Fibroblast of mammary gland (primary cell): Measurements from ENCODE around the gene CHRNG.
"Not testable (repeated sequence)": the region's sequence is repeated elsewhere in the genome, so short reads cannot be mapped to it uniquely, and the experiment has no call there.

Experiments
- DNase-seq: peaks from one replicate; pipeline ENCODE4 v3.0.0-alpha.2; 2010; ENCODE audit warnings: low read depth
- H3K4me3 ChIP-seq: 2 replicates; pipeline ENCODE4 v1.5.1; 2011; ENCODE audit warnings: low read depth, mild to moderate bottlenecking, low read length, moderate library complexity; ENCODE audit not compliant: control insufficient read depth
- TF ChIP-seq, protein P1 (sequence below): conservative IDR thresholded peaks from 2 replicates; pipeline ENCODE4 v1.5.1; 2011; ENCODE audit warnings: low read depth, low read length, inconsistent platforms; ENCODE audit not compliant: control insufficient read depth, insufficient read depth

The CHRNG gene

DNA sequence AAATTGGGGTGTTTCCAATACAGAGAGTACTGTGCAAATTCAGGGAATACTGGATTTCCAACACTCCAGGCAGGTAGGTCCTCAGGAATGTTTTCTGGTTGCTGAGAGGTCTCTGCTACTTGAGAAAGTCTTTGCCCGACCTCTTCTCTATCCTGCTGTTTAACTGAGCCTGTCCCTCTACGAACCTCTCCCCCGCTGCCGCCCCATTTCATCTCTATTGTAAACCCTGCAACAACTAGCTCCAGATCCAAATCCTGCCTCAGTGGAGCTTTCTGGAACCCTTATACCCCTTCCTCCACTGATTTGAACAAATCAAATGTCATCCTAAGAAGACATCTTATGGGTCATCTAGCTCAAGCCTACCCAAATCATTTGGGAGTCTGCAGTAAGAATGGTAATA, 12.3 kb downstream of the CHRNG start:
- TF ChIP-seq, protein P1, sequence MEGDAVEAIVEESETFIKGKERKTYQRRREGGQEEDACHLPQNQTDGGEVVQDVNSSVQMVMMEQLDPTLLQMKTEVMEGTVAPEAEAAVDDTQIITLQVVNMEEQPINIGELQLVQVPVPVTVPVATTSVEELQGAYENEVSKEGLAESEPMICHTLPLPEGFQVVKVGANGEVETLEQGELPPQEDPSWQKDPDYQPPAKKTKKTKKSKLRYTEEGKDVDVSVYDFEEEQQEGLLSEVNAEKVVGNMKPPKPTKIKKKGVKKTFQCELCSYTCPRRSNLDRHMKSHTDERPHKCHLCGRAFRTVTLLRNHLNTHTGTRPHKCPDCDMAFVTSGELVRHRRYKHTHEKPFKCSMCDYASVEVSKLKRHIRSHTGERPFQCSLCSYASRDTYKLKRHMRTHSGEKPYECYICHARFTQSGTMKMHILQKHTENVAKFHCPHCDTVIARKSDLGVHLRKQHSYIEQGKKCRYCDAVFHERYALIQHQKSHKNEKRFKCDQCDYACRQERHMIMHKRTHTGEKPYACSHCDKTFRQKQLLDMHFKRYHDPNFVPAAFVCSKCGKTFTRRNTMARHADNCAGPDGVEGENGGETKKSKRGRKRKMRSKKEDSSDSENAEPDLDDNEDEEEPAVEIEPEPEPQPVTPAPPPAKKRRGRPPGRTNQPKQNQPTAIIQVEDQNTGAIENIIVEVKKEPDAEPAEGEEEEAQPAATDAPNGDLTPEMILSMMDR: no peak
- peak overlapping the region; percentile 91 for H3K4me3 ChIP-seq
- DNase-seq: no peak

DNA sequence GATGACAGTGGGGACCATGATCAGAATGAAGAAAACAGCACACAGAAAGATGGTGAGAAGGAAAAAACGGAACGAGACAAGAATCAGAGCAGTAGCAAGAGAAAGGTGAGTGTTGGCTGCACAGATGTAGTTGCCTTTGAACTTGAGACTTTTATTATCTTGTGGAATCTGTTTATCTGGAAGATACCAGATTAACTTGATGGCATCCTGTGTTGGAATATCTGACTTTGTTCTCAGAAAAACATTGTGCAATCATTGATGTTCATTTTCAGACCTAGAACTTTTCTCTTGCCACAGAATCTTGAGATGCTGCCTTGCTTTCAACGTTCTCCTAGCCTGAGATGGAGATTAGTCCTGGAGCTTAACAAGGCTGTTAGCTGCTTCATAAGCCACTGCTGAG, 16.9 kb downstream of the CHRNG start:
- DNase-seq: no peak
- TF ChIP-seq, protein P1: no peak
- no peak overlapping the region for H3K4me3 ChIP-seq

DNA sequence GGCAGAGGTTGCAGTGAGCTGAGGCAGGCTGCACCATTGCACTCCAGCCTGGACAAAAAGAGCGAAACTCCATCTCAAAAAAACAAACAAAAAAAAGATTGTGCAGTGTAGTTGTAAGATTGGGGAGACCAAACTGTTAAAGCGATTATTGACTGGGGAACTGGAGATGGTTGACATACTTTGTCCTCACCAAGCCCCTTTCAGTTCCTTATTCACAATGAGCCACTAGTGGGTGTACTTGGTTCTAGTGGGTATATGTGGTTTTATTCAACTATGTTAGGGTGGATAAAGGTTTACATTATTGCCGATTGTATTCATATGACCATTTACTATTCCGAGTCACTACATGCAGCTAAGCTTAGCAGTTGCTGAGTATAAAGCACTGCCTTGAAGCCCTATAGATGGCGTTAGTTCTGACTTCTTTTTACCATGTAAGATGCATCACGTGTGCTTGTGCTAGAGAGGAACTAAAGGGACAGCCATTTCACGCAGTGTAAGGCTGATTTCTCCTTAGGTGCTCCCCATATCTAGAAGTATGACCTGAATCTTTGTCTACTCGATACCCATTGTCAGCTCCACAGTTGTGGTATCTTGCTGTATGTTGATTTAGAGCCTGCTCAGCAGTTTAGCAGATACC, 23.1 kb downstream of the CHRNG start:
- no peak overlapping the region for H3K4me3 ChIP-seq
- TF ChIP-seq, protein P1: no peak
- DNase-seq: no peak

DNA sequence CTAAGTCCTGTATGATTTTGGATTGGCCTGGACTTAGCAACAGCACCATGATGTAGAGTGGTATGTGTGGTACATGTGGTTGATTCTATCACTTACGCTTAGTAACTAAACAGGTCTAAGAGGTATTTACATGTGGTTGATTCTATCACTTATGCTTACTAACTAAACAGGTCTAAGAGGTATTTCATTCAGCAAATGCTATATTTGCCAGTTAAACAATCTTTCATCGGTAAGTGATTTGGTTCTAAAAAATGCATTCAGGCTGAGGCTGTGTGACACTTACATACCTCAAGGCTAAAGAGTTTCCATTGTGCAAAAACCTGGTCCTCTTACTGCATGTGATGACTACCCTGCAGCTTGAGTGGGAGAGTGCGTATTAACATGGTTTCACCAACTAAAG, 24.1 kb downstream of the CHRNG start:
- no peak overlapping the region for H3K4me3 ChIP-seq
- DNase-seq: peak; percentile 10
- TF ChIP-seq, protein P1: no peak

DNA sequence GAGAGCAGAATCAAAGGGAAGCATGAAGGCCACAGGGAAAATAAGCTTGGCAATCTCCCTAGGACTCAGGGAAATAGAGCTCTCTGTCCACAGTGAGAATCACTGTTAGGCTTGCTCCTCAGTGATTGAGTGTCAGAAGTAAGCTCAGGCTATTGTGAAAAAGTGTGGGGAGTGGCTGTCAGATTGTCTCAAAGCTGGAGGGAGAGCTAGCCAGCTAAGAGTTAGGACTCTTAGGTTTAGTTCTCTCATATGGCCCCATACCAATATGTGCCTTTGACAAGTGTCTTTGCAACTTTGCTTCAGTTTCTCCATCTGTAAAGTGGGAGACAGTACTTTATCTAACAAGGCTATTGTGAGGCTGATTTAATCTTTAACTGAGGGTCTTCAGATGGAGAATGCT, 28.2 kb downstream of the CHRNG start:
- DNase-seq: no peak
- H3K4me3 ChIP-seq: no peak overlapping the region
- TF ChIP-seq, protein P1: no peak

DNA sequence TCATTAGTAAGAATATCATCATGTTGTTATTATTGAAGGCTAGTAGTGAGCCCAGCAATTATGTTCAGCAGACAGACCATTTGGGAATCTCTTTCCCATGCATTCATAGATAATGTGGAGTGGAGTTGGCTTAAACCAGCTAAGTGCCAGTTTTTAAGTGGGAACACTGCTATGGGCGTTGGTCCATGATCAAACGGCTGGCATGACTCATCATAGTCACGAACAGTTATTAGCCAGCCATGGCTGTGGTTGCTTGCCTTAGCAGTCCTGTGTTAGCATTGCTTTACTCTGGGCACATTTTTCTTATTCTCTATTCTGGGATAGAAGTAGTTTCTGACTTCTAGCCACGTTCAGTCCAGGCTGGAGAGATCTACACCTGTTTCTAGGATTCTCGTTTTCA, 28.7 kb downstream of the CHRNG start:
- no peak overlapping the region for H3K4me3 ChIP-seq
- DNase-seq: peak; percentile 91
- TF ChIP-seq, protein P1: no peak

DNA sequence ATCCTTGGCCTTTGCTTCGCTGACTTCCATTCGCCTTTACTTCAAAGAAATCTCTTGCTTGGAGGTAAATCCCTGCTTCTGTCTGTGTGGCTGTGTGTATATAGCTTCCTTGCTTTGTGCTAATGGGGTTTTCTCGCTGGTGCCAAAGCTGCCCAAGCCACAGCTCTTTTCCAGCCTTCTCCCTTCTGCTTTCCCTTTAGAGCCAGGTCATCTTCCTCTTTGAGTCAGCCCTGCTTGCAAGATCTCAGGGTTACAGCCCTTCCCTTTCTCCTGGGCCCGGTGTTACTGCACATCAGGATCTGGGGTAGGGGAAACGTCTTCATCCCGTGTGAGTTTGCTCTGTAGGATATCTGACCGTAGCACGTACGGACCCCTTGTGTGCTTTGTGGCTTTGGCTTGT, 30.0 kb downstream of the CHRNG start:
- H3K4me3 ChIP-seq: no peak overlapping the region
- TF ChIP-seq, protein P1: no peak
- DNase-seq: no peak

DNA sequence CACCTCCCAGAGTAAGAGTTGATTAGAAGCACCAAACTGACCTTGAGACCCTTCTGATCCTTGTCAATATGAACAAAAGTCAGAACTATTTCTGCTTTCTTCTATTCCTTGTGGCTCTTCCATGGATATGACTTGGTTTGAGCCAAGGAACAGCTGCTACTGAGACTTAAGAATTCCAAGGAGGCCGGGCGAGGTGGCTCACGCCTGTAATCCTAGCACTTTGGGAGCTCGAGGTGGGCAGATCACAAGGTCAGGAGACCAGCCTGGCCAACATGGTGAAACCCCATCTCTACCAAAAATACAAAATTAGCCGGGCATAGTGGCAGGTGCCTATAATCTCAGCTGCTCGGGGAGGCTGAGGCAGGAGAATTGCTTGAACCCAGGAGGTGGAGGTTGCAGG, 31.0 kb downstream of the CHRNG start:
- not testable (repeated sequence) for H3K4me3 ChIP-seq, DNase-seq
